GM19025 (cell line): ENCODE measurements around the gene MBNL3.
"Not testable (repeated sequence)": the region's sequence is repeated elsewhere in the genome, so short reads cannot be mapped to it uniquely, and the experiment has no call there.

ENCODE experiments used
- ATAC-seq: cut with Tn5 transposase; IDR thresholded peaks from one replicate; pipeline ENCODE4 v1.9.1; 2021; ENCODE audit warnings: mild to moderate bottlenecking, low read depth, moderate library complexity; ENCODE audit not compliant: unreplicated experiment

MBNL3 gene

DNA sequence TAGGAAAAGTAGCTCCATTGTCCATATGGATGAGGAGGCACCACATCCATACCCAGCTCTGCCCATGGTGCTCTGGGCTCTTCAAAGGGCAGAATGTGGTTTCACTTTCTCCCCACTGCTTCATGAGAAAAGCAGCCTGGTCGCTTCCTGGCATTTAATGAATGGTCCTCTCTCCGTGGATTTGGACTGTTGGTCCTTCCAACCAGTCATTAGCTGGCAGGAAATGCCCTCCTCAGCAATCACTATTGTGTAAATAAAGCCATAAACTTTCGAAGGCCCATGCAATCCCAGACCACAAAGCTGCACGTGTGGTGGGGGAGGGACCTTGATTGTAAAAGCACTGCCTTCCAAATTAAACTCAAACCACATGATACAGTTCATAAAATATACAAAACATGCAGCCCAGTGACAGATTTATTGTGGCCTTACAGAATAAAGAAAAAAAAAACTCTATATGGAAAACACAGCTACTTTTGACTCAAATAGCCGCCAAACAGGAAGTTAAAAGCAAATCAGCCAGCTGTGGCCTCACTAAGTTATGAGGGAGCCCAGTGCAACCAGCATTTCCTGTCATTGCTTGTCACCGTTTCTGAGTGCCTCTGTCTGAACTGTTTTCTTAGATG lies 8.1 kb downstream of the MBNL3 start:
- ATAC-seq = peak; percentile 78

DNA sequence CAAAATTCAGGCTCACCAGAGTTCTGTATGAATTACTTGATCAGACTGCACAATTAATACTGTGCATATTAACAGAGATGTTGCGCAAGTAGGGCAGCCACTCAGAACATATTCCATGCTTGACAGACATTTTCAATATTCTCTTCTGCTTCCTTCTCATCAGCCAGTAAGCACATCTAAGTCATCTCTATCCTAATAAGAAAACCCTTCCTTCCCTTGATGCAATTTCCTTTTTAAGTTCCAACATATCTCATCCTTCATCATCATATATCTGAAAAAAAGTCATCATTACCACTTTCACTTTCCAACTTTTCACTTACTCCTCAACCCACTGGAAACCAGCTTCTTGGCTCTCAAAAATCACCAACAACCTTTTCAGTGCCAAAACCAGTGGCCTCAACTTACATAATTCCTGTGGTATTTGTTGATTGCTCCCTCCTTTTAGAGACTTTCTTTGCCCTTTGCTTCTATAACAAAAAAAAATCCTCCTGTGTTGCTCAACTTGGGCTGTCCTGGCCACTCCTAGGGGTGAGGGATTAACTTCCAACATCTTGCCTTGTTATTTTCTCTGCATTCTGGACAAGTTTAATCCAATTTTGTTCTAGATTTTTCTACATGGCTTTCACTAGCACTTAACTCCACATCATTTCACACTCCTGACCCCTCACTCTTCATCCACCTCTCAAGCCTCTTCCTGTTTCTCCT lies 14.1 kb downstream of the MBNL3 start:
- ATAC-seq = no peak

DNA sequence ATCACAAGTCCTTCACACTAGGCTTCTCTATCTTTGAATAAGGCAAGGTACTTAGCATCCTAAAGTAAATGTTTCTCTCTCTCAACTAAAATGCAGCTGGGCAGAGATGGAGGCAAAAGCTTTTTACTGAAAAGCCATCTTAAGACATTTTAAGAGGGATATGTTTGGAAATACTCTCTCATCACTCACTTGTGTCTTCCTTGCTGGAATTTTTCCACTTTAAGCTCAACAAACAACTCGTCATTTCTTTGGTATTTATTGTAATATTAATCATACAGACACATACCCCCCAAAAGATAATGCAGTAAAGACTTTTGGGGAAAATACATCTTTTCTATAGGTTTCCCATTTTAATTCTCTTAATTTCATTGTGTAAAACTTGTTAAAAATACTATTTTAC lies 16.4 kb downstream of the MBNL3 start:
- no peak for ATAC-seq

DNA sequence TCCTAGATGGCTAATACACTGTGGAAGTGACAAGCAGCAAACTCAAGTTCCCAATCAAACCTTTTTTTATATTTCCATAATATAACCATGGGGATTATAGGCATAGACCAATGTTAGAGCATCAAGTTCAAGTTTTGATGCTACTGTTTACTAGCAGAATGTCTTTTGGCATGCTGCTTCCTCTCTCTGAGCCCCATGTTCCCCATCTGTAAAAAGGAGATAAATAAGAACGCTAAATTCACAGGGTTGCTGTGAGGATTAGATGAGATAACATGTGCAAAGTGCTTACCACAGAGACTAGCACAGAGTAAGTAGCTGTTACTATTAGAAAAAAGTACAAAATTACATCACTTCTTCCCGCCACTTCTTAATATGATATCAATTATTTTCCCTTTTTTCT lies 18.0 kb downstream of the MBNL3 start:
- ATAC-seq = no peak

- no peak for ATAC-seq
Observed at GRCh38 chrX:132470179-132470578, 18.7 kb downstream of the MBNL3 start.

- ATAC-seq = no peak
Observed at GRCh38 chrX:132468454-132468853, 20.4 kb downstream of the MBNL3 start.

DNA sequence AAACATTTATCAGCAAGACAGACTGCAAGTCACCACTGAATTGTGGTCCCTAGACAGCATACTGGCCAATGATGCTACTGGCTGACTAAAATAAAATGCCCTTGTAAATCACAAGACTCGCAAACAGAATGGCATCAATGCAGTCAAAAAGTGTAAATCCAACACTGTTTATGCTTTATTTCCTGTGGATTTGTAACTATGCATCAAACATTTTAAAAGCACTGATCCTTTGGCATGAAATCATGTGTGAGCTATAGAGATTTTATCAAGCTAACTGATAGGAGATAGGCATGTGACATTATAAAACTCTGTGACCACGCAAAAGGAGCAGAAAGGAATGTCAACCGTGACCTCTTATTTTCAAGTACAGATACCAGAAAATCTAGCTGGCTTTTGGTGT lies 20.8 kb downstream of the MBNL3 start:
- ATAC-seq = no peak

DNA sequence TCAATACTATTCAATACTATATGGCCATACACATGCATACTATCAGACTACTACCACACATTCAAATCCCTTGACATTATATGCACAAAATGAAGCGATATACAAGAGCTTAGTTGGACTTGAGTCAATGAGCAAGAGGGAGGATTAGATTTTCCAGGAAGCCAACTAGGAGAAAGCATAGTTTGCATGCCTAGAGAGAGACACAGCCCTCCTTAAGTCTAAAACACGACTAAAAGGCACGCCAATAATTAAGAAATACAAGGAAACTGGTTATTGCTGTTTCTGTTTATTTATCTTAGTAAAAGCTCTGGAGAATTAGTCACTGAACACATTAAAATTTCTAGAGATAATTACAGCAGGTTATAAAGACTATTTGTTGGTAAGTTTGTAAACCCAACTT lies 21.8 kb downstream of the MBNL3 start:
- ATAC-seq = no peak

DNA sequence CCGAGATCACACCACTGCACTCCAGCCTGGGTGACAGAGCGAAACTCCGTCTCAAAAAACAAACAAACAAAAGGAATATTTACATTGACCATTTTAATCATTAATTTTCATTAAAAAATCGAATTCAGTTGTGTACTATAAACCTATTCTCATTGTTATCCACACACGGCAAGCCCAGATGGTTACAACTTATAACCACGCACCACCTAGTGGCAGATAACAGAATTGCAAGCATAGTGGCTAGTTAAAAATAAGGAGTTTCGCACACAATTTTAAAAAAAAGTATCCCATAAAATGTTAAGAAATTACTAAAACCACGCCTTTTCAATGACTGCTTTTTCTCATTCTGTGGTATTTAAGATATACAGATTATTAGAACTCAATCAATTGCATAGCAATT lies 25.4 kb downstream of the MBNL3 start:
- ATAC-seq = no peak

- ATAC-seq = no peak
Observed at GRCh38 chrX:132461886-132462285, 27.0 kb downstream of the MBNL3 start.

DNA sequence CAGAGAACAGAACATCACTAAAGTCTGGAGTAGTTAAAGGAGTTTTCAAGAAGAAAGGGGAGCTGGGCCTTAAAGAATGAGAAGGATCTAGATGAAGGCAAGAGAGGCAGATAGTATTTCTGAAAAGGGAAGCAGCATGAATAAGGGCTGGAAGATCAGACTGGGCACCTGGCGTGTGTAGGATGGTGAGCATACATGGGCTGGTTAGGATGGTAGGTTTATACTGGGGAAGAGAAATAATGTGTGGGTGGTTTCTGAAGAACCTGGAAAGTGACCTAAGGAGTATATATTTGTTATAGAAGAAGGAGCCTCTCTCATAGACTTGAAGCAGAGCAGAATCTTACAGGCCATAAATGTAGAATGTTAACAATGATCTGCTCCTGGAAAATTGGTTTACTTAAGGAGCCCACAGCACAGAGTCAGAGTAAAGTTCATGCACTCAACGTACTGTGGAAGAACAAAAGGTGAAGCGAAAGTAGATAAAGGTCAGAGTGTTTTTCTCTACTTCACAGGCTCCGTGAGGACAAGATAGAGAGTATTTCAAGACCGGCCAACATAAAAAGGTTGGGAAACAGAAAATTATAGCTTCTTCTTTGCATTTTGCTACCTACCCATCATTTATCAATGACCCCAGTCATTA lies 35.8 kb downstream of the MBNL3 start:
- ATAC-seq = no peak

DNA sequence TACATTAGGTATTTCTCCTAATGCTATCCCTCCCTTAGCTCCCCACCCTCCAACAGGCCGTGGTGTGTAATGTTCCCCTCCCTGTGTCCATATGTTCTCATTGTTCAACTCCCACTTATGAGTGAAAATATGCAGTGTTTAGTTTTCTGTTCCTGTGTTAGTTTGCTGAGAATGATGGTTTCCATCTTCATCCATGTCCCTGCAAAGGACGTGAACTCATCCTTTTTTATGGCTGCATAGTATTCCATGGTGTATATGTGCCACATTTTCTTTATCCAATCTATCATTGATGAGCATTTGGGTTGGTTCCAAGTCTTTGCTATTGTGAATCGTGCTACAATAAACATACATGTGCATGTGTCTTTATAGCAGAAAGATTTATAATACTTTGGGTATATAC lies 42.9 kb downstream of the MBNL3 start:
- not testable (repeated sequence) for ATAC-seq

DNA sequence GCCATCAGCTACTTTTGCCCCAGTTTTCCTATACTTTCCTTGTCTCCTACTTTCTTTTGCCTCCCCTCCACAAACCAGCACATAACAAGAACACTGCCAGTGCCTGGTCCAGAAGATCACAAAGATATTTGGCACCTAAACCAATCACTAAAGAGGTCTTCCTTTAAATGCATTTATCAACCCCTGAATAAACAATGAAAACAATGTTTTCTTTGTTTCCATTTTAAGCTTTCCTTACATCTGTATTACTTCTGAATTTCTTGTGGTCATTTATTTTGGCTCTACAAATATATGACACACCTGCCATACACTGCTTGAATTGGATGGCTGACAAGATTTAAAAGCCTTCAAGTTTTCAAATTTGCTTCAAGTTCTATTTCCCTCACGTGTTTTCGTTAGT lies 43.9 kb downstream of the MBNL3 start:
- no peak for ATAC-seq

DNA sequence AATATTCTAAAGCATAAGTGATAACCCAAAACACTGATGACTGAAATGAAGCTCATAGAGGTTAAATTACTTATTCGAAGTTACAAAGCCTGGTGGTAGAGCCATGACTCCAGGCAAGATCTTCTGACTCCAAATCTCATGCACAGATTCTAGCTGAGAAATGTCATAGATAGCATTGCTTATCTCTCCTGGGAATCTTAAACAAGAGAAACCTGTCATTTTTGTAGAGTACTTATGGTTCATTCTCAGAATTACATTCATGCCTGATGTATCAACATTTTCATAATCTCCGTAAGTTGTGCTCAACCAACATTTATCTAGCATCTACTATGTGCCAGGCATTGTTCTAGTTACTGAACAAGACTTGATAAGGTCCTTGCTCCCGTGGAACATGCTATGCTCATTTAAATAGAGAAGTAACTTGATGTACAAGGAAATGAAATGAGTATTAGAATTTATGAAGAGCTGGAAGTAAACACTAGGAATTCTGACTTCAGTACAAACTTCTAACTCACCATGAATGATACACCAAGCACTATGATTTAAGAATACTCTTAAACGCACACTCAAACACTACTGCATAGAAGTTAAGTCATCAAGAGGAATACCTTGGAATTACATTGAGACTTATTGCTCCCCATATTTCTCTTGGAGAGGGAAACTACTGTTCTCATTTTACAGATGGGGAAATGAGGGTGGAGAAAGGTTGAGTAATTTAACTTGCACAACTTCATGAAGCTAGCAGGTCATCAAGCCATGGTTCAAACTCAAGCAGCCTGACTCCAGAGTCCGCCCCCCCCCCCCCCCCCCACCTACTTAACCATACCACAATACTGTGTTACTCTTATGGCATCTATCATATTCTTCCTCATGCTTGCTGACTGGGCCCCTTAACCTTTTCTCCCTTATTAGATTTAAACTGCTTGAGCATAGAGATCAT lies 45.4 kb downstream of the MBNL3 start:
- ATAC-seq = no peak

GRCh38 chrX:132442691-132443090 lies 46.1 kb downstream of the MBNL3 start:
- ATAC-seq = no peak

- ATAC-seq = no peak
Observed at GRCh38 chrX:132435222-132435621, 53.6 kb downstream of the MBNL3 start.

- no peak for ATAC-seq
Observed at GRCh38 chrX:132433551-132433950, 55.3 kb downstream of the MBNL3 start.

DNA sequence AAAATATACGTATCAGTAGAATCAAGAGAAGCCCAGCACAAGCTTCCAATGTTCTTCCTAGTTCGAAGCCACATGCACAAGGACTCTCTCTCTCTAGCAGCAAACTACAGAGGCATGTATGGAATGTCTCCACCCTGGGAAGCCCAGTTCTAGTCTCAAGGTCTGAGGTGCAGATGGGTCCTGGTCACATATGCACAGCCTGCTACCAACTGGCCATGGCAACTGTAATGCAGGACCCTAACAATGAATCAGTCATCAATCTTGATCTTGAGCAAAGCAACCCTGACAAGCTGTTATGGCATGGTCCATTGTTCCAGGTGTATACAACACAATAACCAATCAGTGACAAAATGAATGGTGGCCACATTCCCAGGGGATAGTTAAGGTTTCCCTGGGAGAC lies 55.8 kb downstream of the MBNL3 start:
- no peak for ATAC-seq

- ATAC-seq = no peak
Observed at GRCh38 chrX:132428896-132429295, 59.9 kb downstream of the MBNL3 start.

- ATAC-seq = no peak
Observed at GRCh38 chrX:132426695-132427281, 62.0 kb downstream of the MBNL3 start.
